Thoracic aorta (tissue), 2 donors: Measurements from ENCODE around the gene ATF6B. TPM values are rescaled to one million over a fixed set of nuclear protein-coding genes. Genes with fewer than 3 reads are reported as not detected.

Source experiments
- ATAC-seq: fragments of 150-250 bp; one replicate; pipeline ENCODE4 v1.8.0; 2017; ENCODE audit warnings: low read depth; ENCODE audit not compliant: insufficient number of reproducible peaks, low FRiP score
- DNase-seq: peaks from one replicate; pipeline ENCODE4 v3.0.0-alpha.2; 2020; ENCODE audit warnings: low spot score
- H3K27ac ChIP-seq, 2 donors: fragments of 200-600 bp; sonication (generic); 1 replicate in 1 of 2; 2 replicates in 1 of 2; pipeline ENCODE4 v1.5.1; 2016; ENCODE audit warnings: mild to moderate bottlenecking in 2 of 2, moderate library complexity in 2 of 2
- H3K27me3 ChIP-seq: fragments of 200-600 bp; sonication (generic); replicated peaks from 2 replicates; pipeline ENCODE4 v1.6.0; 2016; ENCODE audit warnings: mild to moderate bottlenecking; ENCODE audit not compliant: insufficient read depth
- H3K36me3 ChIP-seq: fragments of 200-600 bp; sonication (generic); one replicate; pipeline ENCODE4 v1.5.1; 2016
- H3K4me1 ChIP-seq, 2 donors: fragments of 200-600 bp; sonication (generic); 1 replicate in 1 of 2; 2 replicates in 1 of 2; pipeline versions ENCODE4 v1.5.1 to v1.6.0; 2016; ENCODE audit warnings: low read depth in 2 of 2, mild to moderate bottlenecking in 1 of 2; ENCODE audit not compliant: control insufficient read depth in 1 of 2
- H3K4me3 ChIP-seq: fragments of 200-600 bp; sonication (generic); 2 replicates; pipeline ENCODE4 v1.5.1; 2016; ENCODE audit warnings: mild to moderate bottlenecking
- H3K9me3 ChIP-seq: fragments of 200-600 bp; sonication (generic); 2 replicates; pipeline ENCODE4 v1.5.1; 2016
- CTCF ChIP-seq: fragments of 200-600 bp; sonication (generic); IDR thresholded peaks from one replicate; pipeline ENCODE4 v1.5.1; 2019; ENCODE audit warnings: antibody characterized with exemption
- total RNA-seq, 2 donors: library from RNA; depleted of rRNA; stranded (reverse); fragments of >200 nt; gene quantifications; one replicate each; pipeline versions ENCODE4 v1.1.0 to v1.2.3, GENCODE V29; 2016

Gene ATF6B
- total RNA-seq, 2 donors from 2014 or later, result 38.2 to 60.9 TPM

GRCh38 chr6:32129297-32130088, 1.4 kb upstream of the ATF6B start:
- DNase-seq (no peak), ATAC-seq (peak; percentile 13)
- Histone ChIP-seq H3K9me3 (no peaks in the 10 kb centered on the region), H3K4me1 (peaks cover 19 to 32% of the 10 kb centered on the region in 2 donors), H3K36me3 (peaks cover 14% of the 10 kb centered on the region), H3K27ac (peak overlapping the region; percentile 91 to 93), H3K27me3 (no peaks in the 10 kb centered on the region), H3K4me3 (peak overlapping the region; percentile 90)
- no peak for TF ChIP-seq CTCF

GRCh38 chr6:32128751-32129296, 778 bp upstream of the ATF6B start:
- Histone ChIP-seq H3K27ac (peak overlapping the region; percentile 91 to 93), H3K4me1 (peaks cover 19 to 32% of the 10 kb centered on the region in 2 donors), H3K36me3 (peaks cover 17% of the 10 kb centered on the region), H3K27me3 (no peaks in the 10 kb centered on the region), H3K9me3 (no peaks in the 10 kb centered on the region), H3K4me3 (peak overlapping the region; percentile 90)
- ATAC-seq (no peak), DNase-seq (no peak)
- no peak for TF ChIP-seq CTCF

- Histone ChIP-seq H3K4me3 (peak overlapping the region; percentile 90), H3K9me3 (no peaks in the 10 kb centered on the region), H3K27ac (peak overlapping the region; percentile 88 to 93), H3K4me1 (peaks cover 19 to 32% of the 10 kb centered on the region in 2 donors), H3K36me3 (peaks cover 23% of the 10 kb centered on the region), H3K27me3 (no peaks in the 10 kb centered on the region)
- ATAC-seq (no peak), DNase-seq (no peak)
- no peak for TF ChIP-seq CTCF
Observed at GRCh38 chr6:32127409-32127716, 683 bp downstream of the ATF6B start.

GRCh38 chr6:32126880-32127279, 1.2 kb downstream of the ATF6B start:
- peaks cover 28% of the 10 kb centered on the region for H3K36me3 ChIP-seq
- H3K4me1 ChIP-seq, result peaks cover 19 to 32% of the 10 kb centered on the region in 2 donors
- peak overlapping the region; percentile 3 to 88 for H3K27ac ChIP-seq
- DNase-seq (no peak), ATAC-seq (no peak)
- H3K4me3 ChIP-seq, result peak overlapping the region; percentile 90
- no peaks in the 10 kb centered on the region for H3K27me3 ChIP-seq
- H3K9me3 ChIP-seq, result no peaks in the 10 kb centered on the region
- TF ChIP-seq CTCF, result no peak

GRCh38 chr6:32123681-32124080, 4.4 kb downstream of the ATF6B start:
- no peaks in the 10 kb centered on the region for H3K27me3 ChIP-seq
- DNase-seq (no peak), ATAC-seq (no peak)
- H3K27ac ChIP-seq, result no peak overlapping the region
- peaks cover 10 to 32% of the 10 kb centered on the region in 2 donors for H3K4me1 ChIP-seq
- no peak overlapping the region for H3K4me3 ChIP-seq
- TF ChIP-seq CTCF, result no peak
- H3K9me3 ChIP-seq, result no peaks in the 10 kb centered on the region
- H3K36me3 ChIP-seq, result peaks cover 48% of the 10 kb centered on the region
